GM13977 (cell line): ENCODE results near the gene CTTN.

Source experiments
- DNase-seq: peaks from one replicate; pipeline ENCODE4 v3.0.0; 2012; ENCODE audit warnings: low spot score
- in situ Hi-C: fragments of 300-500 bp; cut with MboI; formaldehyde crosslinking; loops from one replicate; pipeline ENCODE4 v1.12.0; 2022; ENCODE audit warnings: low sequenced_read_pairs, low pct_unique_long_range_greater_than_20kb, mixed read lengths, inconsistent platforms; ENCODE audit not compliant: unreplicated experiment
- TF ChIP-seq, protein P1 (sequence below): IDR thresholded peaks from 2 replicates; pipeline ENCODE4 v1.5.1; 2012; ENCODE audit warnings: mild to moderate bottlenecking, control low read depth; ENCODE audit not compliant: insufficient read depth; ENCODE audit errors: extremely low read depth, missing control alignments

The CTTN gene

DNA sequence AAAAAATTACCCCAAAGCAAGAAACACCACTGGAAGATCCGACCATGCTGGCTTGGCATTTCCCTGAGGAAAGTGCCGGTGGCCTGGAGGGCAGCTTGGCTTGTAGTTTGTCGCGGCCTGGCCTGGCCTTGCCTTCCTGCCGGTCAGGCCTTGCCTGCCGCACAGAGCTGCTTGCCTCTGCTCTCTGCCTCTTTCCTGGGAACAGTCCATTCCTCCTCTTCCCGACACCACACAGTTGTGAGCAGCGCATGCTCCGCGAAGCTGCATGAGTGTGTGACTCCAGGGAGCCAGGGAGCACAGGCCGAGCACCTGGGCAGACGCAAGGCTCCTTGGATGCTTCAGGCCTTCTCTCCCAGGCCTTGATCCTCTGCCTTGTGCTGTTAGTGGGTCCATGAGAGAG lies 19.8 kb downstream of the CTTN start:
- in situ Hi-C loops: no loop called here
- DNase-seq: no peak
- TF ChIP-seq, protein P1, sequence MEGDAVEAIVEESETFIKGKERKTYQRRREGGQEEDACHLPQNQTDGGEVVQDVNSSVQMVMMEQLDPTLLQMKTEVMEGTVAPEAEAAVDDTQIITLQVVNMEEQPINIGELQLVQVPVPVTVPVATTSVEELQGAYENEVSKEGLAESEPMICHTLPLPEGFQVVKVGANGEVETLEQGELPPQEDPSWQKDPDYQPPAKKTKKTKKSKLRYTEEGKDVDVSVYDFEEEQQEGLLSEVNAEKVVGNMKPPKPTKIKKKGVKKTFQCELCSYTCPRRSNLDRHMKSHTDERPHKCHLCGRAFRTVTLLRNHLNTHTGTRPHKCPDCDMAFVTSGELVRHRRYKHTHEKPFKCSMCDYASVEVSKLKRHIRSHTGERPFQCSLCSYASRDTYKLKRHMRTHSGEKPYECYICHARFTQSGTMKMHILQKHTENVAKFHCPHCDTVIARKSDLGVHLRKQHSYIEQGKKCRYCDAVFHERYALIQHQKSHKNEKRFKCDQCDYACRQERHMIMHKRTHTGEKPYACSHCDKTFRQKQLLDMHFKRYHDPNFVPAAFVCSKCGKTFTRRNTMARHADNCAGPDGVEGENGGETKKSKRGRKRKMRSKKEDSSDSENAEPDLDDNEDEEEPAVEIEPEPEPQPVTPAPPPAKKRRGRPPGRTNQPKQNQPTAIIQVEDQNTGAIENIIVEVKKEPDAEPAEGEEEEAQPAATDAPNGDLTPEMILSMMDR: no peak

DNA sequence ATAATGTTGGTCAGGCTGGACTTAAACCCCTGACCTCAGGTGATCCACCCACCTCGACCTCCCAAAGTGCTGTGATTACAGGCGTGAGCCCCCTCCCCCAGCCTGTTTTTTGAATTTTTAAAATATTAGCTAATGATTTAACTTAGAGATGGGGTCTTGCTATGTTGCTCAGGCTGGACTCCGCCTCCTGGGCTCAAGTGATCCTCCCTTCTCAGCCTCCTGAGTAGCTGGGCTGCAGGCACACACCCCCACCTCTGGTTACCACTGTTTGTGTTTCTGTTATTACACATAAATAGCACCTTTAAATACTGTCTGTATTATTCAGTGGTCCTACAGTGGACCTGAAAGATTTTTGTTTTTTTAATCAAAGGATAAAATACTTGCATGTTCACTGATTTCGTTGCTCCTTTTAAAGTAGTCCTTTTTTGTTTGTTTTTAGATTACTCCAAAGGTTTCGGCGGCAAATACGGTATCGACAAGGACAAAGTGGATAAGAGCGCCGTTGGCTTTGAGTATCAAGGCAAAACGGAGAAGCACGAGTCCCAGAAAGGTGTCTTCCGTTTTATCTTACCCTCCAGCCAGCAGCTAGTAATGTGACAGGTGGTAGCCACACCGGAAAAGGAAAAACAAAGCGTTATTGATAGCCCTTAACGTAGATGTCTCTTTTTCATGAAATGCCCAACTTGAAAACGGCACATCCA lies 21.1 kb downstream of the CTTN start:
- in situ Hi-C loops: no loop called here
- DNase-seq: no peak
- TF ChIP-seq, protein P1: no peak

DNA sequence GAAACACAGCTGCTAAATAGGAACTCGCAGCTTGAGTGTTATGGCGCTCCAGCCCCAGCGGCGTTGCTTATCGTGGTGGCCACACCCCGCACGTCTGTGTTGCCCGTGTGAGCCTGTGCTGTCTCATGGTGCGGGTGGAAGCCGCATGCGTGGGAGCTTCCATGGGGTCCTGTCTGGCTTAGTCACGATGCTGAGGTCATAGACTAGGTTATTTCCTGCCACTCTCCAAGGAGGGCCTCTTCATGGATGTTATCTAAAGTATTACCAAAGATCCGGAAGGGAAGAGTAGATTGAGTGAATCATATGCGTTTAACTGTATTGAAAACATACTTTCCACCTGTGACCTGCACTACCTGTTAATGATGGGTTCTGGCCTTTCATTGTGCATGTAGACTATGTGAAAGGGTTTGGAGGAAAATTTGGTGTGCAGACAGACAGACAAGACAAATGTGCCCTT lies 21.7 kb downstream of the CTTN start:
- TF ChIP-seq, protein P1: no peak
- in situ Hi-C loops: no loop called here
- no peak for DNase-seq

DNA sequence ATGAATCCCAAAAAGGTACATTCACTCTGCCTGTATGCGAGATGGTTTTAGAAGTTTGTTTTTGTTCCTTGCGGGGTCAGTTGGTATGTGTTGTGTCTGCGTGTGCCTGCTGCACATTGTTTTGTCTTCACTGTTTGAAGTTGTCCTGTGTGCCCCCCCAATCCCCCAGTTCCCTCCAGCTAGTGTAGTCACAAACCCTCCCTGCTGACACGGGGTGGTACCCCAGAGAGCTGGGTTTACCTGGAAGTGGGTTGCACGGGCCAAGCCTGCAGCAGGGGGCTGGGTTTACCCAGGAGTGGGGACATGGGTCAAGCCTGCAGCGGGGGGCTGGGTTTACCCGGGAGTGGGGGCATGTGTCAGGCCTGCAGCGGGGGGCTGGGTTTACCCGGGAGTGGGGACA lies 22.2 kb downstream of the CTTN start:
- in situ Hi-C loops: no loop called here
- DNase-seq: no peak
- TF ChIP-seq, protein P1: no peak

DNA sequence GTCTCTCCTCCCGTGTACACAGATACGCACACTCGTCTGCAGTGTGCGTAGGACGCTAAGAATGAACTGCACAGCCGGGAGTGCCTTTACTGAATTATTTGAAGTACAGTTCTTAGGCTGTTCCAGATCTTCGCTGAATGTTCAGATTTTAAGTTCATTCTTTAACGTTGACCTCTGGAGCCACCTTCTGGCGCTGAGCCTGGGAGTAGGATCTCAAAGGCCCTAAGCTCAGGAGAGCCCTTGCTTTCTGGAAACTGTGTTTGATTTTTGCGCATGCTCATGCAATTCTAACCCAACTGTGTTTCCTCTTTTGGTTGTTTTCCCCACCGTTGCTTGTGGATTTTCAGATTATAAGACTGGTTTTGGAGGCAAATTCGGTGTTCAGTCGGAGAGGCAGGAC lies 22.8 kb downstream of the CTTN start:
- in situ Hi-C loops: no loop called here
- TF ChIP-seq, protein P1: peak; percentile 12
- no peak for DNase-seq

DNA sequence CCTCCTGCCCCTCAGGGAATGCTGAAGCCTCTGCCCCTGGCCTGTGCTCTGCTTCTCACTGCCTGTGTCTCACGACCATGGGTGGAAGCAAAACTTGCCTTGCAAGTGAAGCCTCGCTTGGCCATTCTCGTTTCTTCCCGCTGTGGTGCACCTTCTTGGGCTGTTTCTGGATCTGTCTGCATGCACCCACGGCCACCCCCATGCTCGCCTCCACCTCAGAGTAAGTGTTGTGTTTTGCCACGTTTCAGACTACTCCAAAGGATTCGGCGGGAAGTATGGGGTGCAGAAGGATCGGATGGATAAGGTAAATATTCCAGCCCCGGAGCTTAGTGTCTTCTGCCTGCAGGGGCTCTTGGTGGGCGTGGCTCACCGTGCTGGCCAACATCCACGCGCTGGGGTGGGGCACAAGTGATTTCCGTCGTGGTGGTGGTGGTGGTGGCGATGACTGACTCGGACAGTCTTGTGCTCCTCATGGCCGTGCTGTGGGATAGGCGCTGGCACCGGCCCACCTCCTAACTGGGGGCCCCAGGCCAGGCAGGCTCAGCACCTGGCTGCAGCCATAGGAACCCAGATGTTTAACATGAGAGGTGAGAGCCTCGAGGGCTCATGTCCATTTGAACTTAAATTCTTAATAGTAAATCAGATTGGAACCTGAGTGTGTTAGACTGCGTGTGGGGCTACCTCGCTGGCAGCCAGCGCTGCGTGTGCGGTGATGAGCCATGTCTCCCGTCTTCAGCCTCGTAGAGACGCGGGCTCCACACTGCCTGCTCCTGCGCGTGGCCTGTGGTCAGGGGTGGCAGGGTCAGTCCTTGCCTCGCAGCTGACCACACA lies 24.6 kb downstream of the CTTN start:
- TF ChIP-seq, protein P1: no peak
- DNase-seq: no peak
- in situ Hi-C loops: no loop called here
